ENCODE measurements around the gene LRRC4C. TPM values are rescaled to one million over a fixed set of nuclear protein-coding genes. Genes with fewer than 3 reads are reported as not detected.

The LRRC4C gene
- total RNA-seq, 1 experiment from 2014 or later: not detected

GRCh38 chr11:40425168-40425567, 1034.3 kb downstream of the LRRC4C start:
- intact Hi-C loops (cut with micrococcal nuclease): no loop called here
- H3K9me3 Mint-ChIP-seq (ENCODE audit: unreplicated experiment): no peaks in the 10 kb centered on the region
- no peaks in the 10 kb centered on the region for H3K36me3 Mint-ChIP-seq (ENCODE audit: insufficient read depth, unreplicated experiment)
- H3K4me1 Mint-ChIP-seq (ENCODE audit: insufficient read depth, unreplicated experiment): no peaks in the 10 kb centered on the region
- no peak overlapping the region for H3K27ac Mint-ChIP-seq (ENCODE audit: low read depth, unreplicated experiment)
- no peak overlapping the region for H3K4me3 Mint-ChIP-seq (ENCODE audit: unreplicated experiment)
- no TSS peak for BruUV-seq (replicated peaks)
- DNase-seq (ENCODE audit: unreplicated experiment): no peak
- no peaks in the 10 kb centered on the region for H3K27me3 Mint-ChIP-seq (ENCODE audit: insufficient read depth, unreplicated experiment)
- no peak for TF ChIP-seq CTCF (IDR thresholded peaks at IDR 0.05; ENCODE audit: unreplicated experiment)
- ChIA-PET CTCF (no interaction called here), POLR2A (no interaction called here)

- no peak for TF ChIP-seq CTCF (IDR thresholded peaks at IDR 0.05; ENCODE audit: unreplicated experiment)
- no peak for DNase-seq (ENCODE audit: unreplicated experiment)
- intact Hi-C loops (cut with micrococcal nuclease): no loop called here
- no peaks in the 10 kb centered on the region for H3K4me1 Mint-ChIP-seq (ENCODE audit: insufficient read depth, unreplicated experiment)
- H3K27me3 Mint-ChIP-seq (ENCODE audit: insufficient read depth, unreplicated experiment): no peaks in the 10 kb centered on the region
- no peaks in the 10 kb centered on the region for H3K9me3 Mint-ChIP-seq (ENCODE audit: unreplicated experiment)
- ChIA-PET CTCF (interaction anchor here (0.5 to 1.1 kb wide), 2 partner anchors 597 to 654 kb away, joined by 3 read pairs; no protein-coding TSS in a partner anchor), POLR2A (interaction anchor here (0.8 kb wide), 1 partner anchor 1009 kb away, joined by 3 read pairs; no protein-coding TSS in a partner anchor)
- no peak overlapping the region for H3K27ac Mint-ChIP-seq (ENCODE audit: low read depth, unreplicated experiment)
- BruUV-seq (replicated peaks): no TSS peak
- H3K4me3 Mint-ChIP-seq (ENCODE audit: unreplicated experiment): no peak overlapping the region
- no peaks in the 10 kb centered on the region for H3K36me3 Mint-ChIP-seq (ENCODE audit: insufficient read depth, unreplicated experiment)
Measured at GRCh38 chr11:40421208-40421981, 1038.1 kb downstream of the LRRC4C start.

- CTCF ChIA-PET: interaction anchor here (0.7 kb wide), 1 partner anchor 217 kb away, joined by 3 read pairs; no protein-coding TSS in a partner anchor
- intact Hi-C loops (cut with micrococcal nuclease): no loop called here
Measured at GRCh38 chr11:40417627-40418026, 1041.8 kb downstream of the LRRC4C start.

GRCh38 chr11:40407355-40407754, 1052.1 kb downstream of the LRRC4C start:
- ChIA-PET CTCF (interaction anchor here (0.6 to 0.7 kb wide), 2 partner anchors 132 to 794 kb away, joined by 3 to 4 read pairs; no protein-coding TSS in a partner anchor), POLR2A (no interaction called here)
- Mint-ChIP-seq H3K27me3 (ENCODE audit: insufficient read depth, unreplicated experiment) (no peaks in the 10 kb centered on the region), H3K4me1 (ENCODE audit: insufficient read depth, unreplicated experiment) (no peaks in the 10 kb centered on the region), H3K36me3 (ENCODE audit: insufficient read depth, unreplicated experiment) (no peaks in the 10 kb centered on the region), H3K27ac (ENCODE audit: low read depth, unreplicated experiment) (no peak overlapping the region), H3K4me3 (ENCODE audit: unreplicated experiment) (no peak overlapping the region), H3K9me3 (ENCODE audit: unreplicated experiment) (no peaks in the 10 kb centered on the region)
- BruUV-seq (replicated peaks): no TSS peak
- no peak for DNase-seq (ENCODE audit: unreplicated experiment)
- intact Hi-C loops (cut with micrococcal nuclease): no loop called here
- TF ChIP-seq CTCF (IDR thresholded peaks at IDR 0.05; ENCODE audit: unreplicated experiment): no peak

More at GRCh38 chr11:40417627-40418026, 1041.8 kb downstream of the LRRC4C start:
- H3K4me1 Mint-ChIP-seq (ENCODE audit: insufficient read depth, unreplicated experiment): no peaks in the 10 kb centered on the region
- H3K9me3 Mint-ChIP-seq (ENCODE audit: unreplicated experiment): no peaks in the 10 kb centered on the region
- POLR2A ChIA-PET: no interaction called here
- H3K27me3 Mint-ChIP-seq (ENCODE audit: insufficient read depth, unreplicated experiment): no peaks in the 10 kb centered on the region
- BruUV-seq (replicated peaks): no TSS peak
- H3K36me3 Mint-ChIP-seq (ENCODE audit: insufficient read depth, unreplicated experiment): no peaks in the 10 kb centered on the region
- H3K4me3 Mint-ChIP-seq (ENCODE audit: unreplicated experiment): no peak overlapping the region
- TF ChIP-seq CTCF (IDR thresholded peaks at IDR 0.05; ENCODE audit: unreplicated experiment): no peak
- no peak for DNase-seq (ENCODE audit: unreplicated experiment)
- no peak overlapping the region for H3K27ac Mint-ChIP-seq (ENCODE audit: low read depth, unreplicated experiment)

Data from MCF 10A (cell line).